ENCODE data around the gene KLK3. TPM values are rescaled to one million over a fixed set of nuclear protein-coding genes. Genes with fewer than 3 reads are reported as not detected.

KLK3 gene
- total RNA-seq, 4 donors from 2014 or later: not detected

GRCh38 chr19:50818859-50819472 lies 35.7 kb upstream of the KLK3 start:
- no peak for ATAC-seq (ENCODE audit: low FRiP score)
- DNase-seq (ENCODE audit: low spot score): no peak
- TF ChIP-seq CTCF (IDR thresholded peaks at IDR 0.05): no peak

- no peak for TF ChIP-seq CTCF (IDR thresholded peaks at IDR 0.05)
- DNase-seq (ENCODE audit: low spot score) (no peak), ATAC-seq (ENCODE audit: low FRiP score) (no peak)
These were observed 35.1 kb upstream of the KLK3 start for GRCh38 chr19:50819636-50820035.

GRCh38 chr19:50820086-50820485 lies 34.6 kb upstream of the KLK3 start:
- TF ChIP-seq CTCF (IDR thresholded peaks at IDR 0.05): no peak
- ATAC-seq (ENCODE audit: low FRiP score) (no peak), DNase-seq (ENCODE audit: low spot score) (no peak)

- ATAC-seq (ENCODE audit: low FRiP score) (peak; percentile 41), DNase-seq (ENCODE audit: low spot score) (no peak)
- TF ChIP-seq CTCF (IDR thresholded peaks at IDR 0.05): no peak
These were observed 34.0 kb upstream of the KLK3 start for GRCh38 chr19:50820549-50821247.

GRCh38 chr19:50821248-50821612 lies 33.5 kb upstream of the KLK3 start:
- ATAC-seq (ENCODE audit: low FRiP score): no peak
- TF ChIP-seq CTCF (IDR thresholded peaks at IDR 0.05): no peak
- DNase-seq (ENCODE audit: low spot score): no peak

GRCh38 chr19:50821622-50822021 lies 33.1 kb upstream of the KLK3 start:
- DNase-seq (ENCODE audit: low spot score) (no peak), ATAC-seq (ENCODE audit: low FRiP score) (no peak)
- no peak for TF ChIP-seq CTCF (IDR thresholded peaks at IDR 0.05)

GRCh38 chr19:50822661-50823208 lies 32.0 kb upstream of the KLK3 start:
- no peak for DNase-seq (ENCODE audit: low spot score)
- no peak for ATAC-seq (ENCODE audit: low FRiP score)
- TF ChIP-seq CTCF (IDR thresholded peaks at IDR 0.05): no peak
